Mammary epithelial cell (primary cell): Measurements from ENCODE around the gene C19orf12.

ENCODE experiments used
- CTCF ChIP-seq, 2 donors: IDR thresholded peaks in 1 of 2; conservative IDR thresholded peaks in 1 of 2; 2 replicates each; pipeline ENCODE4 v1.5.1; 2011 to 2012; ENCODE audit warnings: inconsistent platforms in 2 of 2, low read length in 2 of 2, mild to moderate bottlenecking in 2 of 2, control low read depth in 1 of 2, low read depth in 1 of 2; ENCODE audit not compliant: insufficient read depth in 1 of 2; ENCODE audit errors: extremely low read depth in 1 of 2
- EZH2 ChIP-seq: IDR thresholded peaks from 2 replicates; pipeline ENCODE4 v1.6.1; 2012; ENCODE audit warnings: low read length, inconsistent platforms, borderline replicate concordance

DNA sequence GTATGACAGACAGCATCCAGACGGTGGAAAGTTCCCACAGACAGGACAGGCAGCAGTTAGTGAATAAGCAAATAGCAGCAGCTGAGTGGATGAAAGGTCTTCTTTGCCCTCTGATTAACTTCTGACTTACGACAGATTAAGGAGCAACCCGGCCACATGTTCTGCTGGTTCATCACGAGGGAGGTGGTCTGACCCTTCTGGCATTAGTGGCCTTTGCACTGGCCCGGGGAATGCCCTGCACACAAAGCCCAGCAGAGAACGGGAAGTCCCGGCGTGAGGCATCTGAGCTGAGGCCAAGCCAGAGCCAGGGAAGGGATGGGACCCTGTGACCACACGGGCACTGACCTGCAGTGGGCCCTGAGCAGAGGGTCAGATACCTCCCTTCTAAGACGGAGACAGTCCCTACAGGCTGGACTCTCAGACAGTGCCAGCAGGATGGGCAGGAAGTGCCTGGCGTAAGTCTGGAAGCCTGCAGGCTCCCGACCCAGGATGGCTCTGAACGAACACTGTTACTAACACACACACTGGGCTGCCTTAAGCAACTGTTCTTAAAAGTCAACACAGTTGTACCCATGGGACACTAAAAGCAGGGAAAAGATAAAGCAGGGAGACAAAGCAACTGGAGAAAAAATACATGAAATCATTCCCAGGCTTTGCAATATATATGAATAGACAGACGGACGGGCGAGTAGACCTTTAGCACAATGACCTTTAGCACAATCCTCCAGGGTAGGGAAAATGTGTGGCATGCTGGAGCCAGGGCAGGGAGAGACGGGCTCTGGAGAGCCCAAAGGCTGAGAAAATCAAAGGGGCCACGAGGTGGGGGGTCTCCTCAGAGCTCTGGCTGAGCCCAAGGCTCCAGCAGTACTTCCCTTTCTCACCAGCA, 6.3 kb downstream of the C19orf12 start:
- TF ChIP-seq EZH2 (no peak), CTCF (conservative IDR thresholded peaks at IDR 0.05 in 1 of 2, IDR thresholded peaks at IDR 0.05 in 1 of 2; ENCODE audit: extremely low read depth in 1 of 2, insufficient read depth in 1 of 2, low read depth in 1 of 2, low read length in 2 of 2) (no peak)
